ENCODE results near the gene HYAL3. TPM values are rescaled to one million over a fixed set of nuclear protein-coding genes. Genes with fewer than 3 reads are reported as not detected.

Gene HYAL3
- total RNA-seq, 2 experiments from 2014 or later = 3.3 to 4.1 TPM

DNA sequence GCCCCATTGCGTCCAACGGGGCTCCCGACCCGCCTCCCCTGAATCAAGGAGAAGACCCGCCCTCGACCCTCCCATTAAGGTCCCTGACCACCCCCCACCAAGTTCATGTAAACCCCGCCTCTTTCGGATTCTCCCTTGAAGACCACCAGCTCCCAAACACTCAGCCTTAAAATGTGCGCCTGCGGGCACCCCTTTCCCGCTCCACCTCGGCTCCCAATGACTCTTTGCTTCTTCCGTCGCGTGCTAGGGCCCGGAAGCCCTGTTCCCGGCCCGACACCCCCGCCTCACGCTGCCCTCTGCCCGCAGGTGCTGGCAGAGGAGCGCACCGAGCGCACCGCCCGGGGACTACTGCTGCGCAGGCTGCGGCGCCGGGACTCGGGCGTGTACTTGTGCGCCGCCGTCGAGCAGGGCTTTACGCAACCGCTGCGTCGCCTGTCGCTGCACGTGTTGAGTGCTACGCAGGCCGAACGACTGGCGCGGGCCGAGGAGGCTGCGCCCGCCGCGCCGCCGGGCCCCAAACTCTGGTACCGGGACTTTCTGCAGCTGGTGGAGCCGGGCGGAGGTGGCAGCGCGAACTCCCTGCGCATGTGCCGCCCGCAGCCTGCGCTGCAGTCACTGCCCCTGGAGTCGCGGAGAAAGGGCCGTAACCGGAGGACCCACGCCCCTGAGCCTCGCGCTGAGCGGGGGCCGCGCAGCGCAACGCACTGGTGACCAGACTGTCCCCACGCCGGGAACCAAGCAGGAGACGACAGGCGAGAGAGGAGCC is 23.0 kb downstream of the HYAL3 start:
- ChIA-PET CTCF (interaction anchor here (1.3 to 4.4 kb wide), 5 partner anchors 12 to 82 kb away, joined by 3 to 36 read pairs (median 6); no protein-coding TSS in a partner anchor), POLR2A (interaction anchor here (0.7 to 9.6 kb wide), 5 partner anchors 14 to 81 kb away, joined by 3 to 98 read pairs (median 4); partner anchors contain the start of genes HYAL3, IFRD2, NAA80 and TUSC2)
- DNase-seq (peak; percentile 60), ATAC-seq (peak; percentile 11)
- TF ChIP-seq, protein P1, sequence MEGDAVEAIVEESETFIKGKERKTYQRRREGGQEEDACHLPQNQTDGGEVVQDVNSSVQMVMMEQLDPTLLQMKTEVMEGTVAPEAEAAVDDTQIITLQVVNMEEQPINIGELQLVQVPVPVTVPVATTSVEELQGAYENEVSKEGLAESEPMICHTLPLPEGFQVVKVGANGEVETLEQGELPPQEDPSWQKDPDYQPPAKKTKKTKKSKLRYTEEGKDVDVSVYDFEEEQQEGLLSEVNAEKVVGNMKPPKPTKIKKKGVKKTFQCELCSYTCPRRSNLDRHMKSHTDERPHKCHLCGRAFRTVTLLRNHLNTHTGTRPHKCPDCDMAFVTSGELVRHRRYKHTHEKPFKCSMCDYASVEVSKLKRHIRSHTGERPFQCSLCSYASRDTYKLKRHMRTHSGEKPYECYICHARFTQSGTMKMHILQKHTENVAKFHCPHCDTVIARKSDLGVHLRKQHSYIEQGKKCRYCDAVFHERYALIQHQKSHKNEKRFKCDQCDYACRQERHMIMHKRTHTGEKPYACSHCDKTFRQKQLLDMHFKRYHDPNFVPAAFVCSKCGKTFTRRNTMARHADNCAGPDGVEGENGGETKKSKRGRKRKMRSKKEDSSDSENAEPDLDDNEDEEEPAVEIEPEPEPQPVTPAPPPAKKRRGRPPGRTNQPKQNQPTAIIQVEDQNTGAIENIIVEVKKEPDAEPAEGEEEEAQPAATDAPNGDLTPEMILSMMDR (IDR thresholded peaks at IDR 0.05) = no peak
- peaks cover 2% of the 10 kb centered on the region for H3K36me3 Mint-ChIP-seq (ENCODE audit: low read depth)
- H3K4me3 Mint-ChIP-seq = peak overlapping the region; percentile 42
- peaks cover 35% of the 10 kb centered on the region for H3K27me3 Mint-ChIP-seq
- H3K9me3 Mint-ChIP-seq = no peaks in the 10 kb centered on the region
- H3K27ac Mint-ChIP-seq = no peak overlapping the region
- intact Hi-C loops (cut with micrococcal nuclease) = no loop called here
- peaks cover 33% of the 10 kb centered on the region for H3K4me1 Mint-ChIP-seq (ENCODE audit: low read depth)

DNA sequence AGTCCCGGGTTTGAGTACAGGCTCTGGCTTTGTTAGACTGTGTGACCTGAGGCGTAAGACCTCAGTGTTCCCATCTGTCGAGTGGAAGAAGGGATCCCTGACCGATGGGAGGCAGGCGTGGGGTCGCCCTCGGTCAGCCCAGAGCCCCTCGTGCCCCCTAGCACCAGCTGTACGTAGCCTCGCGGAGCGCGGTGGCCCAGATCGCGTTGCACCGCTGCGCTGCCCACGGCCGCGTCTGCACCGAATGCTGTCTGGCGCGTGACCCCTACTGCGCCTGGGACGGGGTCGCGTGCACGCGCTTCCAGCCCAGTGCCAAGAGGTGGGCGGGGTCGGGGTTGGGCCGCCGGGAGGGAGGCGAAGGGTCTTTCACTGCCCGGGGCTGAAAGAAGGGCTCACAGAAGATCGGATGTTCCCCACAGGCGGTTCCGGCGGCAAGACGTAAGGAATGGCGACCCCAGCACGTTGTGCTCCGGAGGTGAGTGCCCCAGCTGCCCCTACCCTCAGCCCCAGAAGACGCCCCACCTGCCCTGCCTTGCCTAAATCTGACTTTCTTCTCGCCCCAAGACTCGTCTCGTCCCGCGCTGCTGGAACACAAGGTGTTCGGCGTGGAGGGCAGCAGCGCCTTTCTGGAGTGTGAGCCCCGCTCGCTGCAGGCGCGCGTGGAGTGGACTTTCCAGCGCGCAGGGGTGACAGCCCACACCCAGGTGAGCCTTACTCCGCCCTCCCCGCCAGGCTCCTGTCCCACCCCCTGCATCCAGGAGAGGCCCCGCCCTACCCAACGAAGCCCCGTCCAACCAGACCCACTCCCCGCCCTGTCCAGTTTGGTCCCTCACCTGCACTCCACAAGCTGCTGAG is 23.8 kb downstream of the HYAL3 start:
- Mint-ChIP-seq H3K4me1 (ENCODE audit: low read depth) (peaks cover 33% of the 10 kb centered on the region), H3K36me3 (ENCODE audit: low read depth) (peaks cover 2% of the 10 kb centered on the region), H3K4me3 (peak overlapping the region; percentile 42), H3K27ac (no peak overlapping the region), H3K27me3 (peaks cover 35% of the 10 kb centered on the region), H3K9me3 (no peaks in the 10 kb centered on the region)
- ChIA-PET CTCF (interaction anchor here (0.7 to 4.4 kb wide), 21 partner anchors 9 to 82 kb away, joined by 3 to 36 read pairs (median 4); partner anchors contain the start of genes GNAI2 and IFRD2), POLR2A (interaction anchor here (1.0 to 9.6 kb wide), 8 partner anchors 9 to 52 kb away, joined by 3 to 98 read pairs (median 4); partner anchors contain the start of genes HYAL3, IFRD2, NAA80 and TUSC2)
- intact Hi-C loops (cut with micrococcal nuclease) = no loop called here
- TF ChIP-seq, protein P1 (IDR thresholded peaks at IDR 0.05) = no peak
- DNase-seq = no peak
- no peak for ATAC-seq

DNA sequence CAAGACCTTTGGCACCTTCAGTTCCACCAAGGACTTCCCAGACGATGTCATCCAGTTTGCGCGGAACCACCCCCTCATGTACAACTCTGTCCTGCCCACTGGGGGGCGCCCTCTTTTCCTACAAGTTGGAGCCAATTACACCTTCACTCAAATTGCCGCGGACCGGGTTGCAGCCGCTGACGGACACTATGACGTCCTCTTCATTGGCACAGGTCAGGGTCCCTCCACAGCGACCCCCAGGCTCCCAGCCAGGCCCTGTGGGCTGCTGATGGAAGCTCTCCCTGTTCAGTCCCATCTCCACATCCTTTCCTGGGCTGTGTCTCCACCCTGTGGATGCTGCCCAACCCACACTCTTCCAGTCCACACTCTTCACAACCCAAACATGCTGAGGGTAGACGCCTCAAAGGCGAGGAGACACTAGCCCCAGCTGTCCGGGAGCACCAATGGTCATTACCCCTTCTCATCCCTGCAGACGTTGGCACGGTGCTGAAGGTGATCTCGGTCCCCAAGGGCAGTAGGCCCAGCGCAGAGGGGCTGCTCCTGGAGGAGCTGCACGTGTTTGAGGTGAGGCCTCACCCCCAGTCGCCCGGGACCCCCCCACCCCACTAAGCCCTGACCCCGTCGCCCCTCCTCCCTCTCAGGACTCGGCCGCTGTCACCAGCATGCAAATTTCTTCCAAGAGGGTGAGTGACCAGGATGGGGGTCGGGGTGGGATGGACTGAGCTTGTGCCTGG is 24.7 kb downstream of the HYAL3 start:
- TF ChIP-seq, protein P1 (IDR thresholded peaks at IDR 0.05) = peak; percentile 96
- peak; percentile 58 for ATAC-seq
- CTCF ChIA-PET = interaction anchor here (0.7 to 4.4 kb wide), 20 partner anchors 10 to 81 kb away, joined by 3 to 36 read pairs (median 4); partner anchors contain the start of genes GNAI2 and IFRD2
- Mint-ChIP-seq H3K9me3 (no peaks in the 10 kb centered on the region), H3K4me3 (peak overlapping the region; percentile 54), H3K4me1 (ENCODE audit: low read depth) (peaks cover 33% of the 10 kb centered on the region), H3K36me3 (ENCODE audit: low read depth) (peaks cover 2% of the 10 kb centered on the region), H3K27me3 (peaks cover 35% of the 10 kb centered on the region), H3K27ac (peak overlapping the region; percentile 60)
- intact Hi-C loops (cut with micrococcal nuclease) = no loop called here
- peak; percentile 88 for DNase-seq
- POLR2A ChIA-PET = interaction anchor here (1.0 to 9.6 kb wide), 7 partner anchors 10 to 50 kb away, joined by 3 to 98 read pairs (median 4); partner anchors contain the start of genes HYAL3, IFRD2 and NAA80

DNA sequence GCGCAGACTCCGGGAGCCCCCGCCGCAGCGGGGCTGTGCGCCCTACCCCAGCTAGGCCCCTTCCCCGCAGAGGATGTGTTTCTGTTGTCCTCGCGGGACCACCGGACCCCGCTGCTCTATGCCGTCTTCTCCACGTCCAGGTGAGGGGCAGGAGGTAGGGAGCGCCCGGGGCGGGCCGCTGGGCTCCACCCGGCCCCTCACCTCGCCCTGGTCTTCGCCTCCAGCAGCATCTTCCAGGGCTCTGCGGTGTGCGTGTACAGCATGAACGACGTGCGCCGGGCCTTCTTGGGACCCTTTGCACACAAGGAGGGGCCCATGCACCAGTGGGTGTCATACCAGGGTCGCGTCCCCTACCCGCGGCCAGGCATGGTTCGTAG is 25.5 kb downstream of the HYAL3 start:
- TF ChIP-seq, protein P1 (IDR thresholded peaks at IDR 0.05) = no peak
- Mint-ChIP-seq H3K4me3 (no peak overlapping the region), H3K36me3 (ENCODE audit: low read depth) (peaks cover 2% of the 10 kb centered on the region), H3K27ac (no peak overlapping the region), H3K4me1 (ENCODE audit: low read depth) (peaks cover 33% of the 10 kb centered on the region), H3K9me3 (no peaks in the 10 kb centered on the region), H3K27me3 (peaks cover 36% of the 10 kb centered on the region)
- CTCF ChIA-PET = interaction anchor here (0.6 to 4.4 kb wide), 4 partner anchors 18 to 80 kb away, joined by 3 to 36 read pairs (median 16); partner anchors contain the start of gene IFRD2
- intact Hi-C loops (cut with micrococcal nuclease) = loop anchor here (2.0 kb wide), 1 partner anchor 47 kb away; no protein-coding TSS in a partner anchor
- ATAC-seq = no peak
- no peak for DNase-seq
- POLR2A ChIA-PET = no interaction called here

Data from activated CD8-positive, alpha-beta T cell treated with anti-CD3 and anti-CD28 coated beads for 36 hours (primary cell).